Duodenal mucosa (tissue), 2 donors: ENCODE measurements around the gene CYB5D1.
"Not testable (repeated sequence)": the region's sequence is repeated elsewhere in the genome, so short reads cannot be mapped to it uniquely, and the experiment has no call there.

Source experiments
- H3K27ac ChIP-seq: one replicate; pipeline ENCODE4 v1.7.0; 2013; ENCODE audit warnings: low read depth, low read length
- H3K27me3 ChIP-seq, 2 donors: one replicate each; pipeline ENCODE4 v1.7.0; 2013; ENCODE audit warnings: low read length in 2 of 2, control low read depth in 1 of 2; ENCODE audit not compliant: insufficient read depth in 2 of 2, control insufficient read depth in 1 of 2
- H3K36me3 ChIP-seq, 2 donors: one replicate each; pipeline ENCODE4 v1.7.0; 2013; ENCODE audit warnings: low read length in 2 of 2, control low read depth in 1 of 2; ENCODE audit not compliant: insufficient read depth in 2 of 2, control insufficient read depth in 1 of 2
- H3K4me1 ChIP-seq, 2 donors: one replicate each; pipeline ENCODE4 v1.7.0; 2013; ENCODE audit warnings: low read length in 2 of 2, control low read depth in 1 of 2; ENCODE audit not compliant: insufficient read depth in 2 of 2, control insufficient read depth in 1 of 2
- H3K4me3 ChIP-seq, 2 donors: one replicate each; pipeline ENCODE4 v1.7.0; 2013; ENCODE audit warnings: low read length in 2 of 2, low read depth in 1 of 2
- H3K9ac ChIP-seq, 2 donors: one replicate each; pipeline ENCODE4 v1.7.0; 2013; ENCODE audit warnings: low read length in 2 of 2, low read depth in 1 of 2
- H3K9me3 ChIP-seq, 2 donors: one replicate each; pipeline ENCODE4 v1.7.0; 2013; ENCODE audit warnings: low read length in 2 of 2, control low read depth in 1 of 2; ENCODE audit not compliant: control insufficient read depth in 1 of 2

CYB5D1 gene

DNA sequence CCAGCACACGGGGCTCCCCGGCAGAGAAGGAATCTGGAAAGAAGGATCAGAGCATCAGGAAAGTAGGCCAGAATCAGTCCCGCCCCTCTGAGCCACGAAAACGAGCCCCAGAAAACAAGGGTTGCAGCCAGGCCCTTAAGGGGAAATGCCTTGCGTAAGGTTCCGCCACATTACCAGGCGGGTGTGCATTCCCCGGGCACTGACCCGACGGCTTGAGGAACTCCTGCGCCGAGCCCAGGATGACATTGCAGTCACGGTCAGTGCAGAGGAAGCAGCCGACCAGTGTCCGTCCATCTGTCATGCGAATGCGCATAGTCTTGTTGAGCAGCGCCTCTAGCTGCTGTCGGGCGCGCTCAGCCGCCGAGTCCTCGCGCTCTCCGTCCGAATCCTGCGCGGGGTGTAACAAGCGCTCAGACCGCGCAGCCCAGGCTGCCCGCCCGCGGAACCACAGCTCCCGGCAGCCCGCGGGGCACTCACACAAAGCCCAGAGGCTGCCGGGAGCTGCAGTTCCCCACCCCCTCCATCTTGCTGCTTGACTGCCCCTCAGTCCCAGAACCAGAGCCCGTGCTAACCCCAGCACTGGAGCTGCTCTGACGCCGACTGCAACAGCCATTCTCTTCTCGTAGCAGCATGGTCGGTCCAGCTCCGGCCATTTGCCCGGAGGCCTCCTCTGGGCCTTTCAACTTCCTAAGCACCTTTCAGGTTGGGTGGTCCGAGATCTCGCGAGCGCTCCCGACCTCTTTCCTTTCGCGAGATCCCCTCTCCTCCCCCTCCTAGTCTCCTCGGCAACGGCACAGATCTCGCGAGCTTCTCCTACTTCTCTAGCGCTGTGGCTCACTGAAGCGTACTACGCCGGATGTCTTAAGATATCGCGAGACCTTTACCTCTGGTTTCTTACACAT lies 741 bp upstream of the CYB5D1 start, which contains the start of gene NAA38:
Gene NAA38, minus strand, starts transcription at position 749 of the 902 bp plus-strand sequence. Its CDS starts 96 bp downstream, at position 653.
- peaks cover 14 to 25% of the 10 kb centered on the region in 2 donors for H3K36me3 ChIP-seq
- peak within 1 kb of the TSS; percentile 87 to 91 for H3K4me3 ChIP-seq
- peak within 1 kb of the TSS; percentile 78 to 79 for H3K9ac ChIP-seq
- no peaks in the 10 kb centered on the region for H3K9me3 ChIP-seq
- peak within 1 kb of the TSS; percentile 91 for H3K27ac ChIP-seq
- H3K4me1 ChIP-seq, result peaks cover 33 to 39% of the 10 kb centered on the region in 2 donors
- H3K27me3 ChIP-seq, result no peaks in the 10 kb centered on the region

- Histone ChIP-seq H3K9ac (peak overlapping the region; percentile 78), H3K4me3 (peak overlapping the region; percentile 87 to 91), H3K27ac (no peak overlapping the region), H3K9me3 (no peaks in the 10 kb centered on the region), H3K27me3 (no peaks in the 10 kb centered on the region), H3K36me3 (peaks cover 3 to 14% of the 10 kb centered on the region in 2 donors), H3K4me1 (peaks cover 31 to 36% of the 10 kb centered on the region in 2 donors)
Measured at GRCh38 chr17:7858522-7858810, 663 bp downstream of the CYB5D1 start.

GRCh38 chr17:7859028-7859427 lies 1.2 kb downstream of the CYB5D1 start:
- no peaks in the 10 kb centered on the region for H3K9me3 ChIP-seq
- no peak overlapping the region for H3K27ac ChIP-seq
- no peaks in the 10 kb centered on the region for H3K27me3 ChIP-seq
- H3K36me3 ChIP-seq, result peaks cover 3 to 14% of the 10 kb centered on the region in 2 donors
- peaks cover 31 to 36% of the 10 kb centered on the region in 2 donors for H3K4me1 ChIP-seq
- peak overlapping the region; percentile 78 for H3K9ac ChIP-seq
- peak overlapping the region; percentile 87 to 91 for H3K4me3 ChIP-seq

DNA sequence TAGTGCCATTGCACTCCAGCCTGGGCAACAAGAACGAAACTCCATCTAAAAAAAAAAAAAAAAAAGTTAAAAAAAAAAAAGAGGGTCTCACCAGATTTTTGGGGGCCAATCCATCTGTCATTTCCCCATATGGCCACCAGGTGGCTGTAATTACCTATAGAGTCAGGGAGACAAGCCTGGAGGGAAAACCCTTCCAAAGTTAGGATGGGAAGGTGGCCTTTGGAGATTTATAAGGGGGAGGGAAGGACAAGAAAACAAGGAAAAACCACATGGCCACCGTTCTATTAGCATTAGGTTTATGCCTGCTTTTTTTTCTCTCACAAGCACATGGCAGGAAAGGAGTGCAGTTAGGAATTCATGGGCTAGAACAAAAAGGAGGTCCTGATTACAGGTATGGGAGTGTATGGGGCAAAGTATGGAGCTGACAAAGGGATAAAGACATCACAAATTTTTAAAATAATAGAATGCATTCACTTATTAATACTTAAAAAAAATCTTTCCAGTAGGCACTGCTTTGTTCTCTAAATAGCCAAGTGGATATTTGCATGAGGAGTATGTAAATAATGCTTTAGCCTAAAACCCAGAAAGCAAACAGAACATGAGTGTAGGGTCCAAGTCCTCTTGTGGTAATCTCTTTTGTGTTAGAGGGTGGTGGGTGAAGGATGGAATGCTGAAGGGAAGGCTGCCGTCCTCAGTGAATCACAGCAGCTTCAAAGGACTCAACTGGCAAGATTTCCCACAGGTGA lies 5.1 kb downstream of the CYB5D1 start:
- Histone ChIP-seq H3K4me3 (no peak overlapping the region), H3K36me3 (peaks cover 0 to 8% of the 10 kb centered on the region in 2 donors)

GRCh38 chr17:7864384-7864783 lies 6.6 kb downstream of the CYB5D1 start:
- not testable (repeated sequence) for H3K36me3 ChIP-seq, H3K27ac ChIP-seq, H3K4me3 ChIP-seq, H3K9me3 ChIP-seq, H3K27me3 ChIP-seq, H3K9ac ChIP-seq, H3K4me1 ChIP-seq

More for the DNA sequence above, 5.1 kb downstream of the CYB5D1 start:
- H3K27ac ChIP-seq, result no peak overlapping the region
- no peak overlapping the region for H3K9ac ChIP-seq
- peaks cover 16 to 19% of the 10 kb centered on the region in 2 donors for H3K4me1 ChIP-seq
- H3K27me3 ChIP-seq, result no peaks in the 10 kb centered on the region
- no peaks in the 10 kb centered on the region for H3K9me3 ChIP-seq

GRCh38 chr17:7864995-7865650 lies 7.3 kb downstream of the CYB5D1 start:
- H3K4me3 ChIP-seq, result no peak overlapping the region
- H3K9ac ChIP-seq, result no peak overlapping the region
- H3K27ac ChIP-seq, result no peak overlapping the region
- H3K4me1 ChIP-seq, result peaks cover 3 to 9% of the 10 kb centered on the region in 2 donors
- H3K36me3 ChIP-seq, result peaks cover 0 to 3% of the 10 kb centered on the region in 2 donors
- no peaks in the 10 kb centered on the region for H3K9me3 ChIP-seq
- H3K27me3 ChIP-seq, result no peaks in the 10 kb centered on the region

GRCh38 chr17:7867881-7868329 lies 10.1 kb downstream of the CYB5D1 start:
- peaks cover 0 to 9% of the 10 kb centered on the region in 2 donors for H3K4me1 ChIP-seq
- no peaks in the 10 kb centered on the region for H3K9me3 ChIP-seq
- no peaks in the 10 kb centered on the region for H3K36me3 ChIP-seq
- no peaks in the 10 kb centered on the region for H3K27me3 ChIP-seq
- H3K4me3 ChIP-seq, result peak overlapping the region in 1 of 2 donors; percentile 1
- H3K27ac ChIP-seq, result no peak overlapping the region
- H3K9ac ChIP-seq, result no peak overlapping the region

GRCh38 chr17:7873051-7873450 lies 15.2 kb downstream of the CYB5D1 start:
- Histone ChIP-seq H3K9ac (no peak overlapping the region), H3K9me3 (no peaks in the 10 kb centered on the region), H3K27me3 (no peaks in the 10 kb centered on the region), H3K36me3 (no peaks in the 10 kb centered on the region), H3K27ac (no peak overlapping the region), H3K4me3 (no peak overlapping the region), H3K4me1 (peaks cover 0 to 2% of the 10 kb centered on the region in 2 donors)

GRCh38 chr17:7875804-7876370 lies 18.1 kb downstream of the CYB5D1 start:
- Histone ChIP-seq H3K4me1 (no peaks in the 10 kb centered on the region), H3K9ac (no peak overlapping the region), H3K4me3 (no peak overlapping the region), H3K36me3 (peaks cover 4 to 9% of the 10 kb centered on the region in 2 donors), H3K27ac (no peak overlapping the region), H3K9me3 (no peaks in the 10 kb centered on the region), H3K27me3 (no peaks in the 10 kb centered on the region)
